Retinal pigment epithelial cell (primary cell): ENCODE measurements around the gene NUP205.
A peak's percentile ranks its signal among the peaks of the same experiment; 100 is the strongest.

ENCODE experiments used
- DNase-seq: peaks from one replicate; pipeline ENCODE4 v3.0.0-alpha.2; 2010; ENCODE audit warnings: low read depth
- H3K4me3 ChIP-seq: 2 replicates; pipeline ENCODE4 v1.5.1; 2011; ENCODE audit warnings: mild to moderate bottlenecking, low read length, control low read depth, moderate library complexity
- CTCF ChIP-seq: conservative IDR thresholded peaks from 2 replicates; pipeline ENCODE4 v1.5.1; 2011; ENCODE audit warnings: low read depth, low read length, control low read depth, inconsistent platforms

The NUP205 gene

DNA sequence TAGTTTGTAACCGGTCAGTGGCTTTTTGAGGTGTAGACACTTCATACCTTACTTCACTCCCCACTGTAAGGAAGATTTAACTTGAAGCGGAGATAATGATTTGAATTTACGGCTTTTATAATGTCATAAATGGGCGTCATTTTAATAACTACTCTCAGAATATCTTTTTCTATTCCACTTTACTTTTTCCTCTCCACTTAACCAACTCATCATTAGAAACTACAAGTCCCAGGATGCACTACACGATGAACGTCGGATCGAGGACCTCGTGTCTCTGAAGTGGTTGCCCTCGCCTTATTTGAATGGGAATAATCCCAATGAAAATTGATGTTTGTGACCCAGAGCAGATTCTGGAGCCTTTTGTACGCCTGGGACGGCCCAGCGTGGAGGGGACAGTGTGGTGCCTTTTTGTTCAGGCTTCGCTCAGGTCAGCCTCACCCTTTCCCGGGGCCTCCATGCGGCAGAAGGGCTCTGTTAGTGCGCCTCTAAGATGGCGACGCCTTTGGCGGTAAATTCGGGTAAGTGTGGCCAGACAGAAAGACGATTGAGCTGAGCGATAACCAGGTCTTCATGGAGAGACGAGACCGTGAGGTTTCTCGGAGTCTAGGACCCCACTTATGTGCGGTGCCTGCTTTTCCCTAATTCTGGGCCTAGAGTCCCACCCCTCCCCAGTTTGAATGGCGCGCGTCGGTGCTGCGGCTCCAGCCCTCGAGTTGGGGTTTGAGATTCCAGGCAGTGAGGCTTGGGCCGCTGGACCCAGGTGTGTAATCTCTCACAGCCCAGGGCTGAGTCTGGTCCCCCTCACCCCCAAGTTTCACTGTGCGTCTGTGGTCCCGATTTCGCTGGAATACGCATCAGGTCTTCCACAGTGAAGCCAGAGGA lies at the start of gene NUP205:
NUP205 (plus strand) TSS at position 463 of the 882 bp plus-strand sequence; CDS start at position 491, 28 bp downstream.
- peak within 1 kb of the TSS; percentile 99 for H3K4me3 ChIP-seq
- DNase-seq: peak; percentile 54
- no peak for TF ChIP-seq CTCF

DNA sequence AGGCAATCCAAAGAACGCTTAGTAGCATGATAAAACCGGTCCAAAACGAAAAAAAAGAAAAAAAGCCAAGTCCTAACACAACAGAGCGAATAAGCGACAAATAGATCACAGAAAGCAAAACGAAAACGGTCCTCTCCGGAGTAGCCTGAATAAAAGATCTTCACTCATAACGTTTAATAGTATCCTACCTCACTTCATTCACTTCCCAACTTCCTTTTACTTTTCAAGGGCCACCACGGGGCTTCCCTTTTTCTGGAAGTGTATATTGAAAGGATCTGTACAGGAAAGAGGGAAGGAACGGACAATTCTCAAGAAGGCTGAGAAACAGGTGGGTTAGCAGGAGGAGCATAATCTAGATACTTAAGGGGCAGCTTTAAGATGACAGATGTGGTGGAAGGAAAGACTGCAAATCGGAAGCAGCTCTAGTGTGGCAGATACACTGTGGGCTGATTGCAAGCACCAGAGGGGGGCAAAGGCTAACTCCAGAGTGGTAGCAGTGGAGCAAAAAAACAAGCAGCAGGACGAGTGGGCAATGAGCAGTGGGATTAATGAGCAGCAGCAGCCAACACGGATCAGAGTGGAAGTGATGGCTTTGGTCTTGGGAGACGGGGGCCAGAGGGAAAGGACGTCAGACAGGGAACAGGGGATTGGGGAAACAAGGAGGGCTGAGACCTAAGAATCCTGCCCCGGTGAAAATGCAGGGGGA lies 48.7 kb upstream of the NUP205 start:
- no peak for DNase-seq
- no peak for TF ChIP-seq CTCF
- H3K4me3 ChIP-seq: peak overlapping the region; percentile 98

DNA sequence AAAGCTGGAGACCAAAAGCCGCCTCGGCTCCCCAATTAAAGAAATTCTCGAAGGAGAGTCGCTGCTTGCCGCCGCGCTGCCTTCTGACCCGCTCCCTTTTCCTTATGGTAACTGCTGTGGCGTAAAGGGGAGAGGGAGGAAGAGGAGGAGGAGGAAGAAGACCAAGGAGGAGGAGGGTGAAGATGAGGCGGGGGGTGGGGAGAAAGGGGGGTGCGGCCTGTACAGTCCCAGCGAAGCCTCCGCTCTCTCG lies 48.2 kb upstream of the NUP205 start:
- DNase-seq: no peak
- peak overlapping the region; percentile 98 for H3K4me3 ChIP-seq
- TF ChIP-seq CTCF: no peak

DNA sequence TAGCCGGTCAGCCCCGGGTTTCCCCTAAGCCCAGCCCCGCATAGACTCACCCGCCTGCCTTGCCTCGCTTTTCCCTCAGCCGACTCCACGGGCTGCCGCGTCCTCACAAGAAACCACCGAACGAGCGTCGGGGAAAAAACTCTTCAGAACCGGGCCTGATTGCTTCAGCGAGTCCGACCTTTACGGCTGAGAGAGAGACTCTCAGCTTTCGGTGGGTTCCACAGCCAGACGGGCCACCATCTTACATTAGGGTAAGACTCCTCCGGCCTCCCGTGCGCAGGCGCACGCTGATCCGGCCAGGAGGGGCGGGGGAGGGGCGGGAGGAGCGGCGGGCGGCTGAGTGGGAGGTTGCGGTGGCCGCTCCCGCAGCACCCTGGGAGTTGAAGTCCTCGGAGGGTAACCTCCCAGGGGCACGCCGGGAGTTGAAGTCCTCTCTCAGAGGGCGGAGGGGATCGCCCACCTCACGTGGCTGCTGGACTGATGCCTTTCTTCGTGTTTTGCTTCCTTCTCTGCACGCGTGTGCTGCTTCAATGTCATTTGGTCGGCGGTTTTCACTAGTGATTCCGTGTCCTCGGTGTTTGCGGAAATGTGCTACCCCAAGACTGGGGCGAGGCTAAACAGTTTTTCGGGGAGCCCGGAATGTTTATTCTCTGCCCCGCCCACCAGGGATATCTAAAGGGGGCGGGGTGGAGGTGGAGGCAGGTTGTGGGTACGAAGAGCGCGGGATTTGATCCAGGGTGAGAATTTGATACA lies 47.7 kb upstream of the NUP205 start, which contains the start of gene CNOT4:
CNOT4 (minus strand) TSS at position 264 of the 753 bp plus-strand sequence. CDS start 71,771 bp downstream, outside the sequence.
- DNase-seq: peak; percentile 78
- no peak for TF ChIP-seq CTCF
- peak within 1 kb of the TSS; percentile 98 for H3K4me3 ChIP-seq

- no peak for DNase-seq
- peak; percentile 9 for TF ChIP-seq CTCF
- H3K4me3 ChIP-seq: peak overlapping the region; percentile 98
Measured at GRCh38 chr7:135510592-135511183, 47.0 kb upstream of the NUP205 start.

DNA sequence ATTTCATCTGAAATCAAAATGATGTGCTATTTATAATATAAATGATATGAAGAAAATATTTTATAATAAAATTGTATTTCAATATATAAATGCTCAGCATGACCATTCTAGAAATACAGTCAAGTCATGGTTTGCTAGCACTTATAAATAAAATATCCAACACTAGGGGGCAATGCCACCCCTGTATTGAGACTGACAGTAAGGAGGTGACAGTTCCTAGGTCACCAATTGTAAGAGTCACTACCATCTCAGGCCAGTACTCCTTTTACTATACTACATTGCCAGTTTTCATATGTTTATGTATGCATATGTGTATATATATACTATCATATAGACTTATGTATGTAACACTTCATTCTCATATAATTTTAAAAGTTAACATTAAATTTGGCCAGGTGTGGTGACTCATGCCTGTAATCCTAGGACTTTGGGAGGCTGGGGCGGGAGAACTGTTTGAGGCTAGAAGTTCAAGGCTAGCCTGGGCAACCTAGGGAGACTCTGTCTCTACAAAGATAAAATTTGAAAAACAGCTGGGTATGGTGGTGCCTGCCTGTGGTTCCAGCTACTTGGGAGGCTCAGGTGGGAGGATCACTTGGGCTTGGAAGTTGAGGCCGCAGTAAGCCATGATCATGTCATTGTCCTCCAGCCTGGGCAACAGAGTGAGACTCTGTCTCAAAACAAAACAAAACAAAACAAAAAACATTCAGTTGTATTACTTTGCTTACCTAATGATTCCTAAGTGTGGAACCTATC lies 45.4 kb upstream of the NUP205 start:
- peak; percentile 61 for TF ChIP-seq CTCF
- no peak overlapping the region for H3K4me3 ChIP-seq
- no peak for DNase-seq
